HFF-Myc (cell line): ENCODE data around the gene PRDM12.

ENCODE experiments used
- DNase-seq: peaks from one replicate; pipeline ENCODE4 v3.0.0-alpha.2; 2011; ENCODE audit warnings: low read depth; ENCODE audit errors: extremely low read depth
- H3K4me3 ChIP-seq: replicated peaks from 2 replicates; pipeline ENCODE4 v1.5.1; 2011; ENCODE audit warnings: low read depth, mild to moderate bottlenecking, control low read depth, low read length
- TF ChIP-seq, protein P1 (sequence below): IDR thresholded peaks from 2 replicates; pipeline ENCODE4 v1.5.1; 2012; ENCODE audit warnings: mild to moderate bottlenecking, low read depth, low read length, control low read depth; ENCODE audit errors: missing control alignments

PRDM12 gene

DNA sequence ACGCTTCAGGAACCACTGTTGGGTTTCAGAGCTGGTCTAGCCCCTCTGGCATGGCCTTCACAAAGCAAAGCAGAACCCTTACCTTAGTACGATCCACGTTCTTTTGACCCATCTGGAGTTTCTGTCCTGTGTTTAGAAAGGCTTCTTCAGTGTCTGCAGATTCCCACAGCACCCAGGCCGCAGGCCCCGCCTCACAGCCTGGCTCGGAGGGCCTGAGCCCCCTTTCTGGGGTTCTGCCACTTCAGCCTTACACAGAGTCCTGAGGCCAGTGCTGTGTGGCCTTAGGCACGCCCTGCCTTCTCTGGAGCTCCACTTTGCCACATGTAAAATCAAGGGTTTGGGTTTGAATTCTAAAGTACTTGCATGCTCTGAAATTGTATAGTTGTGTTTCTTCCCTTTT lies 31.6 kb upstream of the PRDM12 start:
- DNase-seq, result no peak
- TF ChIP-seq, protein P1, sequence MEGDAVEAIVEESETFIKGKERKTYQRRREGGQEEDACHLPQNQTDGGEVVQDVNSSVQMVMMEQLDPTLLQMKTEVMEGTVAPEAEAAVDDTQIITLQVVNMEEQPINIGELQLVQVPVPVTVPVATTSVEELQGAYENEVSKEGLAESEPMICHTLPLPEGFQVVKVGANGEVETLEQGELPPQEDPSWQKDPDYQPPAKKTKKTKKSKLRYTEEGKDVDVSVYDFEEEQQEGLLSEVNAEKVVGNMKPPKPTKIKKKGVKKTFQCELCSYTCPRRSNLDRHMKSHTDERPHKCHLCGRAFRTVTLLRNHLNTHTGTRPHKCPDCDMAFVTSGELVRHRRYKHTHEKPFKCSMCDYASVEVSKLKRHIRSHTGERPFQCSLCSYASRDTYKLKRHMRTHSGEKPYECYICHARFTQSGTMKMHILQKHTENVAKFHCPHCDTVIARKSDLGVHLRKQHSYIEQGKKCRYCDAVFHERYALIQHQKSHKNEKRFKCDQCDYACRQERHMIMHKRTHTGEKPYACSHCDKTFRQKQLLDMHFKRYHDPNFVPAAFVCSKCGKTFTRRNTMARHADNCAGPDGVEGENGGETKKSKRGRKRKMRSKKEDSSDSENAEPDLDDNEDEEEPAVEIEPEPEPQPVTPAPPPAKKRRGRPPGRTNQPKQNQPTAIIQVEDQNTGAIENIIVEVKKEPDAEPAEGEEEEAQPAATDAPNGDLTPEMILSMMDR, result no peak
- no peak overlapping the region for H3K4me3 ChIP-seq

DNA sequence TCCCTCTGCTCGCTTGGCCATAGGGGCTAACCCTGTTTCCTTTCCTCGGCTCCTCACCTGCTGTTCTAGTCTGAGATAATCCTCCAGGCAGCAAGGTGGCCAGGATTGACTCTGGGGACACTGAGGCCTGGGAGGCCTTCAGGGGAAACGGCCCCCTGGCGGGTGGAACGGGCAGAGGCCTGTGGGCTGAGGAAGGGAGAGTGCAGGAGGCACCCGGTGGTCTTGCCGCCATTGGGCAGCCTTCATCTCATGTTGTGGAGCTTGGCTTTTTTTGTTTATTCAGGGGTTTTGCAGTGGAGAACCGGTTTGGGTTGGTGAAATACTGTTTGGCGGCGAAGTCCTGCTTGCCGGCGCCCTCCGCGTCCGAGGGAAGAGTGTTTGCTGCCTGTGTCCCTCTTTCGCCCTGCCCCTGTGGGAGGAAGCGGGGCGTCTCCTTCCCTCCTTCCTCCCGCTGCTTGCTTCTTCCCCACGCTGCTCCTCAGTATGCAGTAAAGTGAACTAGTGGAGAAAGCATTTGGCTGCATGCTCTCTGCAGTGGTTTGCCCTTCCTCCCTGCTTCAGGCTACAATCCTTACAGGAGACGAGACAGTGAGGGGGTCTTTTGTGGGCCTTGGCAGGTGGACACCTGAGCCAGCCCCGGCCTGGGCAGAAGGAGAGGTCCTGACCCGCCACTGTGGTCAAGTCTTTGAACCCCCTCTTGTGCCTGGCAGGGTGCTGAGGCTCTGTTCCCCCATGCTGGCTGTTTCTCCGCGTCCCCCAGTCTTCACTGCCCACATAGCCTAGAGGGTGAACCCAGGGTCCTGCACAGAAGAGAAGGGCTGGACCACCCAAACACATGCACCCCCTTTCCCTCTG lies 30.8 kb upstream of the PRDM12 start:
- TF ChIP-seq, protein P1, result no peak
- DNase-seq, result no peak
- H3K4me3 ChIP-seq, result no peak overlapping the region

DNA sequence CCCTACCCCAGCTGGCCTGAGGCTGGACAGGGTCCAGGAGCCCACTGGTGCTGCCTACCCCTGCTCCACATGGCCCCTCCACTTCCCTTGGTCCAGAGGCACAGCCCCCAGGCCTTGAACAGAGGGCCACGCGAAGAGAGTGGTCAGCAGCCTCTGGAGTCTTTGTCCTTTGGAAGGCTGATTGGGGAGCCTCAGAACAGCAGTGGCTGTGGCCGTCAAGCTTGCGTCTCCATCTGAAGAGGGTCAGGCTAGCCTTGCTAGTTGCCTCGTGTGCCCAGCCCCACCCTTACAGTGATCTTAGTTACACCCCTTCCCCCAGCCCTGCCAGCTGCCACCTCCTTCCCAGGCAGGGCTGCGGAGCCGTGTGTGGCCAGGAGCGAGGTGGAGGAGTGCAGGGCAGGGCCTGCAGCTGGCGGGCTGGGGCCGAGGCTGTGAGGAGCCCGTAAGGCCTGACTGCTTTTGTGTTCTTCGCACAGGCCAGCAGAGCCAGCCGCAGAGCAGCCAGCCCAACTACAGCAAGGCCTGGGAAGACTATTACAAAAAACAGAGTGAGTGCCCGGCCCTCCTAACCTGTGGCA lies 30.1 kb upstream of the PRDM12 start:
- TF ChIP-seq, protein P1, result no peak
- no peak for DNase-seq
- H3K4me3 ChIP-seq, result no peak overlapping the region

DNA sequence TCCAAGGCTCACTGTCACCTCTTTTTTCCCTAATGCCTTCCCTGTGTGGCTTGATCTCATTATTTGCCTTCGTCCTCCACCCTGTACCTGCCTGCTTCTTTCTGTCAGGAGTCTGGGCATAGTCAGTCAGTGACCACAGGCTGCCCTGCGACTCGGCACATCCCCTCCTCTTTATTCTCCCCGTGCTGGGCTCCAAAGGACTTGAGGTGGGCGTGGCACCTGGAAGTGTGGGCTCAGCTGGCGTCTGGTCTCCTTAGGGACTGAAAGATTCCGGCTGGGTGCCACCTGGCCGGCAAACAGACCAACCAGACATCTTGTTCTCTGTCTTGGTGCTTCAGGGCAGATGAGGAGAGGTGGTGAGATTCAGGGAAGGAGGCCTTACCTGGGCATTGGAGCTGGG lies 29.6 kb upstream of the PRDM12 start:
- no peak for DNase-seq
- TF ChIP-seq, protein P1, result no peak

DNA sequence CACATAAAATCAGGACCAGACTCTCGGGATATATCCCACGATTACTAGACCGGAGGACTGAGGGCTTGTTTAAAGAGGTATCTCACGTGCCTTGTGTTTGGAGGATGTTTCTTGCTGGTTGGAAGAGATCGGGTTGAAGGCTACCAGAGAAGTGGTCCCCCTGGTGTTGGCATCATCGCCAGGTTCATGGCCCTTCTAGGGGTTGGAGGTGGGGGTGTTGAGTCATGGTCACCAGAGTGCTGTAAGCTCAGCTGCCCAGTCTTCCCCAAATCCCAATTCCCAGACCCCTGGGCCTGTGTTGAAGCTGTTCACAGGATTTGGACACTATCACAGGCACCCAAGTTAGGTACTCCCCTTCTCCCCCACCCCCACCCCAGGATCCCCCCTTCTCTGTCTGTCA lies 29.1 kb upstream of the PRDM12 start:
- no peak for DNase-seq
- TF ChIP-seq, protein P1, result no peak
- no peak overlapping the region for H3K4me3 ChIP-seq

More for the DNA sequence above, 29.6 kb upstream of the PRDM12 start:
- H3K4me3 ChIP-seq, result no peak overlapping the region

DNA sequence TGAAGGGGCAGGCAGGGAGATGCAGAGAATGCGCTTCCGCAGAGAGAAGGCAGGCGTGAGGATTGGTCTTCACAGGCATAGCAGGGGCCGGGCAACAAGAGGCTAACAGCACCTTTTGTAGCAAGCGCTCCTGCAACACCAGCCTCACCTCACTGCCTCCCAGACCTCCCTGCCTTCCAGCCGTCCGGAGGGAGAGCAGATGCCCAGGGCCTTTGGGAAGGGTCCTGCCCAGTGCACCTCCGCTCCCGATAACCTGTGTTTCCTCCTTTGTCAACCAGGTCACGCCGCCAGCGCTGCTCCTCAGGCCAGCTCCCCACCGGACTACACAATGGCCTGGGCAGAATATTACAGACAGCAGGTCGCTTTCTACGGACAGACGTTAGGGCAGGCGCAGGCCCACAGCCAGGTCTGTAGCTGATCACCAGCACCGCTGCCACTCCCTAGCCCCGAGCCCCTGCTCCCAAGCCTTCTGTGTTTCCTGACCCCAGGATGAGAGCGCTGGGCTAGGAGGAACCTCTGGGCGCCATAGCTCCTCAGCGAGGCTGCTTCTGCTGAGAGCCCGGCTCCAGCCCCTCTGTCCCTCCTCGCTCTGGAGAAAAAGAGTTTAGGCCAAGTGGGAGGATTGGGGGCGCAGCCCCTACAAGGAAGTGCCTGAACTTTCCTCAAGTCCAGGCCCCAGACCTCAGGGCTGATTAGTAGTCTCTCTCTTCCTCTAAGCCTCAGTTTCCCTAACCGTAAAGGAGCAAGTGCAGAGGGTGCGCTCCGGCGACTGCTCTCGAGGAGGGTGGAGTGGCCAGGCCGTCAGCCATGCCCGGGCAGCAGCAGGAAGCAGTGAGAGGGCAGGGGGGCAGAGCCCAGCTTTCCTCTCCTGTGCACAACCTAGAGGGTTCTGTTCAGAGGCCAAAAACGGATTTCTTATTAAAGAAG lies 28.4 kb upstream of the PRDM12 start:
- H3K4me3 ChIP-seq, result no peak overlapping the region
- TF ChIP-seq, protein P1, result no peak
- DNase-seq, result no peak
